ENCODE measurements around the gene CELA3A.

GRCh38 chr1:22021061-22021460, 19.6 kb downstream of the CELA3A start:
- TF ChIP-seq CTCF (IDR thresholded peaks at IDR 0.05) (no peak), ZFX (IDR thresholded peaks at IDR 0.05; ENCODE audit: borderline replicate concordance) (no peak)

Data from 22Rv1 (cell line).